Measurements from ENCODE around the gene SLC2A6.

SLC2A6 gene

DNA sequence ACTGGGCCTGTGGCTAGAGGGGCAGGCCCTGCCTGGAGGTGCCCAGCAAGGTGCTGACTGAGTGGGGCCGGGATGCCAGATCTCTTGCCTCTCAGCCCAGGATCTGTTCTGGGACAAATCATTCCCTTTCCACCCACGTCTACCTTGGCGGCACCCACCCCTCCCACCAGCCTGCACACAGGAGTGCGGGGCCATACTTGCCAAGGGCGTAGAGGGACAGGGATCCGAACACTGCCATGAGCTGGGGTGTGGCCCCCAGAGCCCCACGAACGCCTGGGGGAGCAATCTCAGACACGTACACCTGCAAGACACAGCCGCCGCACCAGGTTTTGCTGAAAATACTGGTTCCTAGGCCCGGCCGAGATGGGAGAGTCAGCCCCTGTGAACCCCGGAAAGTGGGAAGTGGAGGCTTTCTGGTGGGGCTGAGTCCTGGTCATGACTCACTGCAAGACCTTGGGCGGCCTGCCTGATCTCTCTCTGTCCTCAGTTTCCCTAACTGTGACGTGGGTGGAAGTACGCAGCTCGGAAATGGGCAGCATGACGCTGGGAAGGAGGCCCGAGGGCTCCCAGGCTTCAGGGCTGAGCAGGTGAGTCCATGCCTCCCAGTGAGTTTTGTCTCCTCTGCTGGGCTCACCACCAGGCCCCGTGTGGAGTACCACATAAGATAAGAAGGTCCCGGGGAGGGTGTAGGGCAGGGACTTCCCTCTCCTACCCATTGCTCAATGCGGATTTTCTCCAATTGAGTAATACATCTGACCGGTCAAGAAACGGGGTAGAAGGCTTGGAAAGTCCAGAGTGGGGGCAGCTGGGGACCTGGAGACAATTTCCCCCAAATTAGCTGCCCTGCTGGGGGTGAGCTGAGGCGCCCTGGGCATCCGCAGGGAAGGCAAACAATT lies 2.6 kb downstream of the SLC2A6 start:
- DNase-seq: peak in 1 of 2 donors; percentile 60

DNA sequence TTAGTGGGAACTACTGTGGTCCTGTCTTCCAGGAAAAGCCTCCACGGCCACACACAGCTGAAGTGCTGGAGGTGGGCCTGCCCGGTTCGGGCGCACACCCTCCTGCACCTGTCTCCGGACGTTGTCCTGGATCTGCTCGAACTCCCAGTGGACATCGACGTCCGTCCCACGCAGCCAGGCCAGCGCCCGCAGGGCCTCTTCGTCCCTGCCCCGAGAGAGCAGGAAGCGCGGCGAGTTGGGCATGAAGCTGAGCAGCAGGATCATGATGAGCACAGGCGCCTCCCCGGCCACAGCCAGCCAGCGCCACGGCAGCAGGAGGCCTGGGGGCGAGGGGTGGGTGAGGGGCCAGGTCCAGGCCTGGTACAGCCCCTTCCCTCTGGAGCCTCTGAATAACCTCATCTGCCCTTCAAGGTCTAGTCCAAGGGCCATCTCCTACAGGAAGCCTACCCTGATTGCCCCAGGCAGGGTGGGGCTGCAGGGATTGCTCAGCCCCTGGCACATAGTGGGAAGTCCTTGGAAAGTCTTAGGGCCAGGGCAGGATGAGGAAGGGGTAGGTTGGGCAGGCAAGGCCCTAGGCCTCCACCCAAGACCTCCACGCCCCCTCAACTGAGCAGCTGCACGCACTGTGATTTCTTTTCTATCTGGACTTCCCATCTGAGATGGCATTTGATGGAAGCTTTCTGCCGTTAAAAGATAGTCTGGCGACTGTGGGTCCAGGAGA lies 3.4 kb downstream of the SLC2A6 start:
- DNase-seq: no peak

GRCh38 chr9:133474853-133475252 lies 4.0 kb downstream of the SLC2A6 start:
- no peak for DNase-seq

- DNase-seq: no peak
Observed at GRCh38 chr9:133474215-133474614, 4.7 kb downstream of the SLC2A6 start.

DNA sequence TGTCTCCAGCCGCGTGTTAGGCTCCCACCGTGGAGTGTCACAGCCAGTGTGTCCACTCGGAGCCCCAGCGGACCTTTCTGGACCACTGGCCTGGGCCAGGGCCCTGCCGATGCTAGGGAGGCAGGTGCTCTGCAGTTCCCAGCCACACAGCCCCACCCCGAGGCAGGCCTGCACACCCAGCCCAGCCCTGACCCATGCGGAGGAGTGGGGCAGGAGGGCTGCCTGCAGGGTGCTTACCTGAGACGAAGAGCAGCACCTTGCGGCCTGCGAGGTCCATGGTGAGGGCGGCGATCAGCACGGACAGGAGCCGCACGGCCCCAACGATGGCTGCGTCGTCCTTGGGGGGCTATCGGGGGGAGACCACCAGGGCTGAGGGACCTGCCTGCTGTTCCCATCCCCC lies 5.2 kb downstream of the SLC2A6 start:
- DNase-seq: no peak

- DNase-seq: no peak
Observed at GRCh38 chr9:133472753-133473378, 6.0 kb downstream of the SLC2A6 start.

GRCh38 chr9:133472277-133472645 lies 6.6 kb downstream of the SLC2A6 start:
- no peak for DNase-seq

- no peak for DNase-seq
Observed at GRCh38 chr9:133471551-133472276, 7.2 kb downstream of the SLC2A6 start.

DNA sequence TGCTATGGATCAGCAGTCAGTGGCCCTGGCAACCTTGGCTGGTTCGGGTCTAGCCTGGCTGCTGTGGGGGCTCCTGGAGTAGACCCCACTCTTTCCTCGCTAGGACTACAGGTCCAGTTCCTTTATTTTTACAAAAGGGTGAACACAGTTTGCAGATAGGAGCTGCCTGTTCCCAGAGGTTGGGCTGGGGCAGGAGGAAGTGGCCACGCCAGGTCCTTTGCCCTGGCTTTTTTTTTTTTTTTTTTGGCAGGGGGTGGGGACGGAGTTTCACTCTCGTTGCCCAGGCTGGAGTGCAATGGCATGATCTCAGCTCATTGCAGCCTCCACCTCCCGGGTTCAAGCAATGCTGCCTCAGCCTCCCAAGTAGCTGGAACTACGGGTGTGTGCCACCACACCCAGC lies 7.9 kb downstream of the SLC2A6 start:
- no peak for DNase-seq

- DNase-seq: no peak
Observed at GRCh38 chr9:133470427-133470924, 8.4 kb downstream of the SLC2A6 start.

DNA sequence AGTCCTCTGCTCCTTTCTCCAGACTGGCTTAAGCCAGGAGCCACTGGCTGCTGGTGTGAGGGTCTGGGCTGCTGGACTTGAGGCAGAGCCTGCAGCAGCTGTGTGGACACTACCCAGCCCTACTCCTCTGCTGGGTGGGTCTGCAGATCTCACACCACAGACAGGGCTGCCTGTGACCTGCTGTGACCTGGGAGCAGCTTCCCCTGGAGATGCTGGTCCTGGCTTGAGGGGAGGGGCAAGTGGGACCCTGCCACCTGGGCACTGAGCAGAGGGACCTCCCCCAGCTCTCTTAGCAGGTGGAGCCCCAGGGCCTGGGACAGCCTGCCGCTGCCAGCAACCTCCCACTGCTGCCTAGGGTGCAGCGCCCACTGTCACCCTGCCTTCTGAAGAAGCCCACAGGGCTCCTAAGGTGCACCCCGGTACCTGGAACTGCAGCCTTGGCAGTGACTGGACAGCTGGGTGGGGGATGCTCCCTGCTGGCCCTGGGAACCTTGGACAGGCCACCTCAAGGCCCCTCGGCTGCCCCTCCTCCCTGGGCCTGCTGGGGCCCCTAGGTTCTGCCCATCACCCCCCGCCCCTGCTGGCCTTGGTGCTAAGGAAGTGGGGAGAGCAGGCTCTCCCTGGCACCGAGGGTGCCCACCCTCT lies 10.0 kb downstream of the SLC2A6 start:
- no peak for DNase-seq

GRCh38 chr9:133468374-133468773 lies 10.5 kb downstream of the SLC2A6 start:
- no peak for DNase-seq

DNA sequence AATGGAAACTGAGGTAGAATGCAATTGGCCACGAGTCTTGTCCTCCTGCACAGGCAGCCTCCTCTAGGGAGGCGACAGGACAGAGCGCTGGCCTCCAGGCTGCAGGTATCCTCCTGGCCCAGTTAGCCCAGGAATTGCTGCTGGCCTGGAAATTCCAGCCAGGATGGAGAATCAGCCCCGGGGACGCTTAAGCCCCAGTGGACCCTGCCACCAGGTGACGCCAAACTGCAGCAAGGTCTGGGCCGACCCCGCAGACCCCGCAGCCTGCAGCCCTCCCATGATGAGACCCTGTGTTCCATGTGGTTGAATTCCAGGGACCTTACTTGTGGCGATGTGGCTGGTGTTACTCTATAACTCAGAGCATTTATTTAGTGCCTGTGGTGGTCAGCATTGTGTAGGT lies 11.8 kb downstream of the SLC2A6 start:
- no peak for DNase-seq

GRCh38 chr9:133465984-133466383 lies 12.9 kb downstream of the SLC2A6 start:
- DNase-seq: no peak

DNA sequence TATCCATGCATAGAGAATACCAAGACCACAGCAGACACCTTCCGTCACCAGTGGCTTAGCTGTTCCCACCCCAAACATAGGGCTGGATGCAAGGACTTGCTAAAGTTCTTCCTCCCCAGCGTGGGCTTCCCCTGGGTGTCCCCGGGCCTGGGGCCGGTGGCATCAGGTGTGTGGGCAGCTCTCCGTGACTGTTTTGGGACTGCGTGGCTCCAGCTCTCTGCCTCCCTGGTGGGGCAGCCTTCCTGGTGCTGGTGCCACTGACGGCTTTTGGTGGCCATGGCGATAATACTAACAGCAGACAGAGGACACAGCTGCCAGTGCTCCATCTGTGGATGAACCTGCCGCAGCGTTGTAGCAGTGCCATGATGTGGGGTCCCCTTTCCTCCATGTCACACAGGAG lies 14.3 kb downstream of the SLC2A6 start:
- DNase-seq: no peak

GRCh38 chr9:133463864-133464615 lies 14.9 kb downstream of the SLC2A6 start:
- DNase-seq: no peak

- DNase-seq: peak in 1 of 2 donors; percentile 17
Observed at GRCh38 chr9:133463234-133463863, 15.6 kb downstream of the SLC2A6 start.

GRCh38 chr9:133461975-133462374 lies 16.9 kb downstream of the SLC2A6 start:
- DNase-seq: no peak

GRCh38 chr9:133460405-133461175 lies 18.3 kb downstream of the SLC2A6 start:
- peak; percentile 62 to 81 for DNase-seq

All from CD4-positive, alpha-beta T cell treated with Interleukin-1 beta for 1 hour (primary cell).